ENCODE results near the gene ESRRG.

ESRRG gene

DNA sequence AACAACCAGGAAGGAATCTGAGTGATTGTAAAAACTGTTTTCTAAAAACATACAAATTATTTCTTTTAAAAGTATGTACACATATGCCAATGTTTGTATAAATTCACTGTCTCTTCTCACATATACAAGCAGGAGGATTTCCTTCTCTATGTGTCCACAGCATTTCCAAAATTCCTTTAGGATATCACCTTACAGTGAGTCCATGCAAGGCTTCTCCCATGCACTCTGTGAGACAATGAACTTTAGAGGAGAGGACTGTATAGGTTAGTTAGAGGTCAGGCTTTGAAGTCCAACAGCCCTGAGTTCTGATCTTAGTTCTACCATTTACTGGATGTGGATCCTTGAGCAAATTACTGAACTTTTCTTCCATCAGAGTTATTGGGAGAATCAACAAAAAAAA is 265.9 kb downstream of the ESRRG start:
- no peak for DNase-seq

DNA sequence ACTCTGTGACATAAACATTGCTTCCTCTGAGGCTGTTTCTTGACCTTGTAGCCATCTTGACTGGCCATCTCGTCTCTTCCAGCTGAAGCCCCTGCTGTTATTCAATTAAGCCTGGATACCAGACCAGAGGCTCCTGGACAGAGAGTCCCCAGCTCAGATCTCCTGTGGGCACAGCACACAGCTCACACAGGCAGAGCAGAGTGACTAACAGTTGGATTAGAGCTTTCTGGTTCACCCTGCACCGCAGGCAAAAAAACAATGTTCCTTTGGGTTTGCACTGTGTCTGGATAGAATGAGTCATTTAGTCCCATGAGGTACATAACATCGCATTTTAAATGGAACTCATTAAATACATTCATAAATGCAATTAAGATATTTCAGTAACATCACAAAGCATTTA is 266.5 kb downstream of the ESRRG start:
- DNase-seq: no peak

DNA sequence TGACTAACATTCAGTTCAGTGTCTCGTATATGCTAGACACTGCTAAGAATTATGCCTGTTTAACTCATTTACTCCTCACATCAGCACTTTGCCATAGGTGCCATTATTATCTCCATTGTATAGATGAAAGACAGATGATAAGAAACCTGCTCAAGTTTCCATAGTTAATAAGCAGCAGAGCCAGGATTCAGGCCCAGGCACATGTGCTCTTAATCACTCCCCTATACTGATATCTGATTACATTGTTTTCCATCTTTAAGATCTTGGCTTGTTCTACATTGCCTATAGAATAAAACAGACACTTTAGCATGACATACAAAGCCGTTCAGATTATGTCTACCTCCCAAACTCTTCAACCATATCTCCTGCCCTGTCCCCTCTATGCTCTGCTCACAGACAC is 269.5 kb downstream of the ESRRG start:
- no peak for DNase-seq

Data from anterior cingulate cortex (tissue), 58 donors.